OCI-LY1 (cell line): ENCODE measurements around the gene BAIAP2.

ENCODE experiments used
- EZH2 ChIP-seq: fragments of 200-600 bp; sonication (generic), shearing (Covaris generic); IDR thresholded peaks from 2 replicates; pipeline ENCODE4 v1.8.0; 2017; ENCODE audit warnings: borderline replicate concordance, mixed run types, mild to moderate bottlenecking, antibody characterized with exemption, low read length, moderate library complexity, mixed read lengths
- TF ChIP-seq, protein P1 (sequence below): fragments of 200-600 bp; sonication (generic), shearing (Covaris generic); IDR thresholded peaks from 2 replicates; pipeline ENCODE4 v1.5.1; 2017; ENCODE audit warnings: mild to moderate bottlenecking, antibody characterized with exemption, low read length, moderate library complexity, mixed read lengths

DNA sequence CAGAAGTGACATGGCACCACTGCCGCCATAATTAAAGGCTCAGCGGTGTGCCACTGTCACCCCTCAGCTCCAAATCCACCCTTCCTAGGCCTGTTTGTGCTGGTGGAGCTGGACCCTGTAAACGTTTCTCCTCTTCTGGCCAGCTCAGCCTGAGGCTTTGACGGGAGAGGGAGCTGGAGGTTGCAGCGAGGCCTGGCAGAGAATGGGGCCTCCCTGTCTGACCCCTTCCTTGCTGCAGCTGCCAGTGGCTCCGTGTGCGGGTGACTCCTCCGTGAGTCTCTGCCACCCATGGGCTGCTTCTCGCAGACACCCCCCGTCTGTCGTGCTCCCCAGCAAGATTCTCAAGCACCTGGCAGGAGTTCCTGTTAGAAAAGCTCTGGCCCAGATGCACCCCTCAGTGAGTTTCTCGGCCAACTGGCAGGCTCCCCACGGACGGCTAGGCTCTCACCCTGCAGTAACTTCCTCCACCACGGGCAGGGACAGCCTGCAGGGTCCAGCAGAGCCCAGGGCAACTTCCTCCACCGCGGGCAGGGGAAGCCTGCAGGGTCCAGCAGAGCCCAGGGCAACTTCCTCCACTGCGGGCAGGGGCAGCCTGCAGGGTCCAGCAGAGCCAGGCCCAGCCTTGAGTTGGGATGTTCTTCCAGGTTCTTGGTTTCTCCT is 48.0 kb upstream of the BAIAP2 start:
- TF ChIP-seq, protein P1, sequence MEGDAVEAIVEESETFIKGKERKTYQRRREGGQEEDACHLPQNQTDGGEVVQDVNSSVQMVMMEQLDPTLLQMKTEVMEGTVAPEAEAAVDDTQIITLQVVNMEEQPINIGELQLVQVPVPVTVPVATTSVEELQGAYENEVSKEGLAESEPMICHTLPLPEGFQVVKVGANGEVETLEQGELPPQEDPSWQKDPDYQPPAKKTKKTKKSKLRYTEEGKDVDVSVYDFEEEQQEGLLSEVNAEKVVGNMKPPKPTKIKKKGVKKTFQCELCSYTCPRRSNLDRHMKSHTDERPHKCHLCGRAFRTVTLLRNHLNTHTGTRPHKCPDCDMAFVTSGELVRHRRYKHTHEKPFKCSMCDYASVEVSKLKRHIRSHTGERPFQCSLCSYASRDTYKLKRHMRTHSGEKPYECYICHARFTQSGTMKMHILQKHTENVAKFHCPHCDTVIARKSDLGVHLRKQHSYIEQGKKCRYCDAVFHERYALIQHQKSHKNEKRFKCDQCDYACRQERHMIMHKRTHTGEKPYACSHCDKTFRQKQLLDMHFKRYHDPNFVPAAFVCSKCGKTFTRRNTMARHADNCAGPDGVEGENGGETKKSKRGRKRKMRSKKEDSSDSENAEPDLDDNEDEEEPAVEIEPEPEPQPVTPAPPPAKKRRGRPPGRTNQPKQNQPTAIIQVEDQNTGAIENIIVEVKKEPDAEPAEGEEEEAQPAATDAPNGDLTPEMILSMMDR = no peak
- TF ChIP-seq EZH2 = no peak
